Measurements from ENCODE around the gene WAPL.

Gene WAPL

GRCh38 chr10:86506062-86506461 is 15.5 kb downstream of the WAPL start:
- no peak for DNase-seq
- Histone ChIP-seq H3K4me1 (ENCODE audit: control insufficient read depth, insufficient read depth, low read length, poor library complexity, severe bottlenecking) (peaks cover 10% of the 10 kb centered on the region), H3K27ac (ENCODE audit: insufficient read depth, low read length, poor library complexity, severe bottlenecking) (no peak overlapping the region), H3K36me3 (ENCODE audit: control insufficient read depth, insufficient read depth, low read length) (no peaks in the 10 kb centered on the region), H3K4me3 (ENCODE audit: insufficient read depth, low read depth, low read length, poor library complexity, severe bottlenecking) (no peak overlapping the region), H3K9me3 (ENCODE audit: control insufficient read depth, low read length) (no peaks in the 10 kb centered on the region), H3K27me3 (replicated peaks; ENCODE audit: control insufficient read depth, insufficient read depth, low read length, poor library complexity, severe bottlenecking) (no peaks in the 10 kb centered on the region)

- H3K4me3 ChIP-seq (ENCODE audit: insufficient read depth, low read depth, low read length, poor library complexity, severe bottlenecking): no peak overlapping the region
- peaks cover 10% of the 10 kb centered on the region for H3K36me3 ChIP-seq (ENCODE audit: control insufficient read depth, insufficient read depth, low read length)
- peaks cover 10% of the 10 kb centered on the region for H3K4me1 ChIP-seq (ENCODE audit: control insufficient read depth, insufficient read depth, low read length, poor library complexity, severe bottlenecking)
- no peaks in the 10 kb centered on the region for H3K9me3 ChIP-seq (ENCODE audit: control insufficient read depth, low read length)
- no peak for DNase-seq
- no peak overlapping the region for H3K27ac ChIP-seq (ENCODE audit: insufficient read depth, low read length, poor library complexity, severe bottlenecking)
- no peaks in the 10 kb centered on the region for H3K27me3 ChIP-seq (replicated peaks; ENCODE audit: control insufficient read depth, insufficient read depth, low read length, poor library complexity, severe bottlenecking)
These were observed 17.1 kb downstream of the WAPL start for GRCh38 chr10:86504510-86504909.

GRCh38 chr10:86500846-86501245 is 20.7 kb downstream of the WAPL start:
- Histone ChIP-seq H3K27ac (ENCODE audit: insufficient read depth, low read length, poor library complexity, severe bottlenecking) (no peak overlapping the region), H3K36me3 (ENCODE audit: control insufficient read depth, insufficient read depth, low read length) (peaks cover 16% of the 10 kb centered on the region), H3K4me3 (ENCODE audit: insufficient read depth, low read depth, low read length, poor library complexity, severe bottlenecking) (no peak overlapping the region), H3K4me1 (ENCODE audit: control insufficient read depth, insufficient read depth, low read length, poor library complexity, severe bottlenecking) (peaks cover 5% of the 10 kb centered on the region), H3K9me3 (ENCODE audit: control insufficient read depth, low read length) (no peaks in the 10 kb centered on the region), H3K27me3 (replicated peaks; ENCODE audit: control insufficient read depth, insufficient read depth, low read length, poor library complexity, severe bottlenecking) (no peaks in the 10 kb centered on the region)
- DNase-seq: no peak

- H3K27ac ChIP-seq (ENCODE audit: insufficient read depth, low read length, poor library complexity, severe bottlenecking): no peak overlapping the region
- H3K9me3 ChIP-seq (ENCODE audit: control insufficient read depth, low read length): no peaks in the 10 kb centered on the region
- H3K36me3 ChIP-seq (ENCODE audit: control insufficient read depth, insufficient read depth, low read length): peaks cover 25% of the 10 kb centered on the region
- no peak for DNase-seq
- H3K4me3 ChIP-seq (ENCODE audit: insufficient read depth, low read depth, low read length, poor library complexity, severe bottlenecking): no peak overlapping the region
- H3K4me1 ChIP-seq (ENCODE audit: control insufficient read depth, insufficient read depth, low read length, poor library complexity, severe bottlenecking): peaks cover 4% of the 10 kb centered on the region
- no peaks in the 10 kb centered on the region for H3K27me3 ChIP-seq (replicated peaks; ENCODE audit: control insufficient read depth, insufficient read depth, low read length, poor library complexity, severe bottlenecking)
These were observed 23.0 kb downstream of the WAPL start for GRCh38 chr10:86498598-86498997.

- H3K27ac ChIP-seq (ENCODE audit: insufficient read depth, low read length, poor library complexity, severe bottlenecking): no peak overlapping the region
- H3K9me3 ChIP-seq (ENCODE audit: control insufficient read depth, low read length): no peaks in the 10 kb centered on the region
- H3K36me3 ChIP-seq (ENCODE audit: control insufficient read depth, insufficient read depth, low read length): peaks cover 25% of the 10 kb centered on the region
These were observed 24.0 kb downstream of the WAPL start for GRCh38 chr10:86497621-86498020.

GRCh38 chr10:86489960-86490612 is 31.5 kb downstream of the WAPL start:
- DNase-seq: no peak
- H3K36me3 ChIP-seq (ENCODE audit: control insufficient read depth, insufficient read depth, low read length): peaks cover 10% of the 10 kb centered on the region
- no peak overlapping the region for H3K4me3 ChIP-seq (ENCODE audit: insufficient read depth, low read depth, low read length, poor library complexity, severe bottlenecking)
- no peaks in the 10 kb centered on the region for H3K27me3 ChIP-seq (replicated peaks; ENCODE audit: control insufficient read depth, insufficient read depth, low read length, poor library complexity, severe bottlenecking)
- no peak overlapping the region for H3K27ac ChIP-seq (ENCODE audit: insufficient read depth, low read length, poor library complexity, severe bottlenecking)
- no peaks in the 10 kb centered on the region for H3K4me1 ChIP-seq (ENCODE audit: control insufficient read depth, insufficient read depth, low read length, poor library complexity, severe bottlenecking)
- H3K9me3 ChIP-seq (ENCODE audit: control insufficient read depth, low read length): no peaks in the 10 kb centered on the region

More at GRCh38 chr10:86497621-86498020, 24.0 kb downstream of the WAPL start:
- peaks cover 4% of the 10 kb centered on the region for H3K4me1 ChIP-seq (ENCODE audit: control insufficient read depth, insufficient read depth, low read length, poor library complexity, severe bottlenecking)
- no peak overlapping the region for H3K4me3 ChIP-seq (ENCODE audit: insufficient read depth, low read depth, low read length, poor library complexity, severe bottlenecking)
- no peaks in the 10 kb centered on the region for H3K27me3 ChIP-seq (replicated peaks; ENCODE audit: control insufficient read depth, insufficient read depth, low read length, poor library complexity, severe bottlenecking)
- no peak for DNase-seq

- H3K9me3 ChIP-seq (ENCODE audit: control insufficient read depth, low read length): no peaks in the 10 kb centered on the region
- H3K27ac ChIP-seq (ENCODE audit: insufficient read depth, low read length, poor library complexity, severe bottlenecking): no peak overlapping the region
- no peak overlapping the region for H3K4me3 ChIP-seq (ENCODE audit: insufficient read depth, low read depth, low read length, poor library complexity, severe bottlenecking)
- H3K27me3 ChIP-seq (replicated peaks; ENCODE audit: control insufficient read depth, insufficient read depth, low read length, poor library complexity, severe bottlenecking): no peaks in the 10 kb centered on the region
- no peak for DNase-seq
- no peaks in the 10 kb centered on the region for H3K4me1 ChIP-seq (ENCODE audit: control insufficient read depth, insufficient read depth, low read length, poor library complexity, severe bottlenecking)
- H3K36me3 ChIP-seq (ENCODE audit: control insufficient read depth, insufficient read depth, low read length): peaks cover 5% of the 10 kb centered on the region
These were observed 32.4 kb downstream of the WAPL start for GRCh38 chr10:86489071-86489810.

GRCh38 chr10:86486856-86487255 is 34.7 kb downstream of the WAPL start:
- no peak for DNase-seq
- no peaks in the 10 kb centered on the region for H3K27me3 ChIP-seq (replicated peaks; ENCODE audit: control insufficient read depth, insufficient read depth, low read length, poor library complexity, severe bottlenecking)
- no peaks in the 10 kb centered on the region for H3K9me3 ChIP-seq (ENCODE audit: control insufficient read depth, low read length)
- H3K4me1 ChIP-seq (ENCODE audit: control insufficient read depth, insufficient read depth, low read length, poor library complexity, severe bottlenecking): no peaks in the 10 kb centered on the region
- H3K27ac ChIP-seq (ENCODE audit: insufficient read depth, low read length, poor library complexity, severe bottlenecking): no peak overlapping the region
- H3K36me3 ChIP-seq (ENCODE audit: control insufficient read depth, insufficient read depth, low read length): peaks cover 14% of the 10 kb centered on the region
- no peak overlapping the region for H3K4me3 ChIP-seq (ENCODE audit: insufficient read depth, low read depth, low read length, poor library complexity, severe bottlenecking)

- Histone ChIP-seq H3K36me3 (ENCODE audit: control insufficient read depth, insufficient read depth, low read length) (peaks cover 14% of the 10 kb centered on the region), H3K27ac (ENCODE audit: insufficient read depth, low read length, poor library complexity, severe bottlenecking) (no peak overlapping the region), H3K27me3 (replicated peaks; ENCODE audit: control insufficient read depth, insufficient read depth, low read length, poor library complexity, severe bottlenecking) (no peaks in the 10 kb centered on the region), H3K9me3 (ENCODE audit: control insufficient read depth, low read length) (no peaks in the 10 kb centered on the region), H3K4me1 (ENCODE audit: control insufficient read depth, insufficient read depth, low read length, poor library complexity, severe bottlenecking) (no peaks in the 10 kb centered on the region), H3K4me3 (ENCODE audit: insufficient read depth, low read depth, low read length, poor library complexity, severe bottlenecking) (no peak overlapping the region)
- no peak for DNase-seq
These were observed 37.9 kb downstream of the WAPL start for GRCh38 chr10:86483664-86484063.

- H3K27me3 ChIP-seq (replicated peaks; ENCODE audit: control insufficient read depth, insufficient read depth, low read length, poor library complexity, severe bottlenecking): no peaks in the 10 kb centered on the region
- H3K36me3 ChIP-seq (ENCODE audit: control insufficient read depth, insufficient read depth, low read length): peaks cover 15% of the 10 kb centered on the region
- no peak overlapping the region for H3K27ac ChIP-seq (ENCODE audit: insufficient read depth, low read length, poor library complexity, severe bottlenecking)
- no peaks in the 10 kb centered on the region for H3K9me3 ChIP-seq (ENCODE audit: control insufficient read depth, low read length)
- no peak for DNase-seq
- H3K4me1 ChIP-seq (ENCODE audit: control insufficient read depth, insufficient read depth, low read length, poor library complexity, severe bottlenecking): no peaks in the 10 kb centered on the region
- no peak overlapping the region for H3K4me3 ChIP-seq (ENCODE audit: insufficient read depth, low read depth, low read length, poor library complexity, severe bottlenecking)
These were observed 39.8 kb downstream of the WAPL start for GRCh38 chr10:86481761-86482160.

Data from effector memory CD4-positive, alpha-beta T cell (primary cell).